ENCODE data around the gene TMED8.
"Not testable (repeated sequence)": the region's sequence is repeated elsewhere in the genome, so short reads cannot be mapped to it uniquely, and the experiment has no call there.

TMED8 gene, protein sequence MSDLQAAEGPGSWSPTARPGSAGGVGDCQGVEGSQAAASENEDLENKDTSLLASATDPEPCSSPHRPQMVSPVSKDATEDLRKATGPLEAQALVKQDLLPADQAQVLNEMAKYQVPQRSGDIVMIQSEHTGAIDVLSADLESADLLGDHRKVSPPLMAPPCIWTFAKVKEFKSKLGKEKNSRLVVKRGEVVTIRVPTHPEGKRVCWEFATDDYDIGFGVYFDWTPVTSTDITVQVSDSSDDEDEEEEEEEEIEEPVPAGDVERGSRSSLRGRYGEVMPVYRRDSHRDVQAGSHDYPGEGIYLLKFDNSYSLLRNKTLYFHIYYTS

DNA sequence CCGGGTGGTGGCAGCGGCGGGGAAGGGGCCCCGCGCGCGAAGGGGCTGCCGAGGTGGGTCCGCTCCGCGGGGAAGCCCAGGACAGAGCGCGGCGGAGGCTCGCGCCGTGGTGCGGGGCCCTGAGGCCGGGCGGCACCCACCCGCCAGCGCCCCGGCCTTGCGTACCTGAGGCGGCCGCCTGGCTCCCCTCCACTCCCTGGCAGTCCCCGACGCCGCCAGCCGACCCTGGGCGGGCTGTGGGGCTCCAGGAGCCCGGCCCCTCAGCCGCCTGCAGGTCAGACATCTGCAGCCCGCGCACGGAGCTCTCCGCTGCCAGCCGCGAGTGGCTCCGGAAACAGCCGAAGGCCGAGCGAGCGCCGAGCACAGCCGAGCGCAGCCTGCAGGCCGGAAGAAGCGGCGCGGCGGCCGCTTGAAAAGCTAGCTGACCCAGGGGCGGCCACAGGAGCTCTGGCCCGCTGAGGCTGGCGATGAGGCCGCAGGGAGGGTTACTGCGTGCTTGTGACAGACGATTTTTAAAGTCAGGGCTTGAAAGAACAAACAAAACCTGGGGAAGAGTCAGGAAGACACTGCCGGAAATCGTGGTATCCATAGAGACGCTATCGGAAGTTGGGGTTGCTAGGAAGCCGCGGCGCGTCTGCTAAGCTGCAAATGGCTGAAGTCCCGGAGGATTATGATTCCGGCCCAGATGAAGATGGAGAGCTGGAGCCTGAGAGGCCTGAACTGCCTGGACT lies at the start of gene TMED8, which contains the start of gene SAMD15:
Gene TMED8 (minus strand): TSS at position 324 of the 731 bp plus-strand sequence. CDS start 41 bp downstream, at position 283.
Gene SAMD15 (plus strand): TSS at position 609 of the 731 bp plus-strand sequence. CDS start 40 bp downstream, at position 649.
- DNase-seq = peak; percentile 94

DNA sequence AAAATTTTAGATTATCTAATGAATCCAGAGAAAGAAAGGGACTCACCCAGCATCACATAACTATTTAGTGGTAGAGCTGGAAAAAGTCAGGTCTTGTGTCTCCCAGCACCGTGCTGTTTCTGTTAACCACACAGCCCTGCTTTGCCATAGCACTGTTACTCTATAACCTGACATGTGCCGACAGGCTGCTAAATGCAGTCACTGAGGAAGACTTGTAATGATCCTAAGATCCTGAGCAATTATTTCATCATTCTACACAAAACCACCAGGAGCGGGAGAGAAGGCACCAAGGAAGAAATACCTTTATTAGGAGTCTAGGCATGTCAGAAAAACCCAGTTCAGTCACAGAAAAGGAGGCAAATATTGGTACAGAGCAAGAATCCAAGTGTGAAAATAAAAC lies 49.5 kb upstream of the TMED8 start:
- DNase-seq = no peak

DNA sequence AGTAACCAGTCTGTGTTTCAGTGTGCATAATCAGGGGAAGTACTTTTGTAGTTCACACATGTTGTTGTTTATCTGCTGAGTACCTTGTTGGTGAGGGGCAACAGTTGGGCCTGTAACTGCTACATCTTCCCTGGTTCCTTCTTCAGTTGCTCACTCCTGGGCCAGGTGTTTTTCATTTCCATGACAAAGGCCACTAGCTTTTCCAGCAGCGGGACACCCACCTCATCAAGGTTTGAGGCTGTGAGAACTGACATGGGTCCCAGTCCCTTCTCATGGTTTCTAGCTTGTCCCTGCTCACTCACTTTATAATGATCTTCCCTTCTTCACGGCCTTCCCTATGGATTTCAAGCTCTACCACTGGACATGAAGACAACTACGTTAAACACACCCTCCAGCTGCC lies 48.0 kb upstream of the TMED8 start:
- no peak for DNase-seq

DNA sequence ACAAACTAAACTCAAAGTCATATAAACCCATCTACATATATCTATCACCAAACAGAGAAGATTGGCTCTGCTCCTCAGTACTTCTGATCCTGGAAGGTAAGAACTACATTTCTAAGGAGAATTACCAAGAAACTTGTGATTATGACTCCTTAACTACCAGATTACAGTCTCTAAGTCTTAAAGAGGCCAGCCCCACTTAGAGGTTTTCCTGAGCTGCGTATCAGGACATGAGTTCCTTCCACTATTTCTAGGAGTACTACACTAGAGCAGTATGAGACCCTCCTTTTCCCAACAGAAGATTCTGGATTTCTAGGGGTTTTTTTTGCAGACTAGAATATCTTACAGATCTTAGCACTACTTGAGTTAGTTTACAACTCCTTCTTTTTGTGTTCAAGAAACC lies 46.5 kb upstream of the TMED8 start, which contains the start of gene NOXRED1:
Gene NOXRED1 (minus strand): TSS at position 101 of the 400 bp plus-strand sequence. CDS start 634 bp downstream, outside the sequence.
- DNase-seq = no peak

DNA sequence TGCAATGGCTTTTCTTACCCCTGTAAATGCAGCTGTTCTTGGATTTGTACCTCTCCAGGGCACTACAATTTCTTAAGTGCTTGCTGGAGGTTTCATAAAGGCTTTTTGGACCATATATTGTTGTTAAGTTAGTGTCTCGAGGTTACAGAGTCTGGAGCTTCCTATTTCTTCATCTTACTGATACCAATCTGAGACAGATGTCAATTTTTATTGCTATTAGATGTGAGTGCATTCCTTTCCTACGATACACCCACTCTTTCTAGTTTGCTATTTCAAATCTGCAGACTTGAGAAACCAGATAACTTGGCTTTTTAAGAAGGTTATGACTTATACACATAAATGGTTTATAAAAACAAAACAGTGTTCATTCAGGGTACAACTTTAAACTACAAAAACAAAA lies 44.3 kb upstream of the TMED8 start:
- DNase-seq = peak; percentile 52

DNA sequence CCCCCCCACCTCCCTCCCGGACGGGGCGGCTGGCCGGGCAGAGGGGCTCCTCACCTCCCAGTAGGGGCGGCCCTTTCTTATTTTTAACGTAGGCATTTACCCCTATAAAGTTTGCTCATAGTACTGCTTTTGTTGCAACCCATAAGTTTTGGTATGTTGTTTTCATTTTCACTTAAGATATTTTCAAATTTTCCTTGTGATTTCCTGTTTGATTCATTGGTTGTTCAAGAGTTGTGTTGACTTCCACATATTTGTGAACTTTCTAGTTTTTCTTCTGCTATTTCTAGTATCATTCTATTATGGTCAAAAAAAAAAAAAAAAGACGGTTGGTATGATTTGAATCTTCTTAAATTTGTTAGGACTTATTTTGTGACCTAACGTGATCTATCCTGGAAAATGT lies 39.9 kb upstream of the TMED8 start:
- no peak for DNase-seq

DNA sequence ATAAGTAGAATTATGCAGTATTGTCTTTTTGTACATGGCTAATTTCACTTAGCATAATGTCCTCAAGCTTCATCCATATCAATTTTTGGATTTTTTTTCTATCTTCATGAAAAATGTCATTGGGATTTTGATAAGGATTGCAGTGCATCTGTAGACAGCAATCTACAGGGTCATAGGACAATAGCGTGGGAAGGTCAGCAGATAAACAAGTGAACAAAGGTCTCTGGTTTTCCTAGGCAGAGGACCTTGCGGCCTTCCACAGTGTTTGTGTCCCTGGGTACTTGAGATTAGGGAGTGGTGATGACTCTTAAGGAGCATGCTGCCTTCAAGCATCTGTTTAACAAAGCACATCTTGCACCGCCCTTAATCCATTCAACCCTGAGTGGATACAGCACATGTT lies 39.2 kb upstream of the TMED8 start:
- not testable (repeated sequence) for DNase-seq

DNA sequence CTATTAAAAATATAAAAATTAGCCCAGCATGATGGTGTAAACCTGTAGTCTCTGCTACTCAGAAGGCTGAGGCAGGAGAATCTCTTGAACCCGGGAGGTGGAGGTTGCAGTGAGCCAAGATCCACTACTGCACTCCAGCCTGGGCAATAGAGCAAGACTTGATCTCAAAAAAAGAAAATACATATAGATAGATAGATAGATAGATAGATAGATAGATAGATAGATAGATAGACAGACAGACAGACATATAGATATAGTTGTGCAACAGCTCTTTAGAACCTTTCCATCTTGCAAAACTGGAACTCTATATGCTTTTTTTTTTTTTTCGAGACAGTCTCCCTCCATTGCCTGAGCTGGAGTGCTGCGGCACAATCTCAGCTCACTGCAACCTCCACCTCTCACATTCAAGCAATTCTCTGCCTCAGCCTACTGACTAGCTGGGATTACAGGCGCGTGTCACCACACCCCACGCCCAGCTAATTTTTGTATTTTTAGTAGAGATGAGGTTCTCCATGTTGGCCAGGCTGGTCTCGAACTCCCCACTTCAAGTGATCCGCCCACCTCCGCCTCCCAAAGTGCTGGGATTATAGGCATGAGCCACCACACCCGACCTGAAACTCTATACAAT lies 38.6 kb upstream of the TMED8 start:
- not testable (repeated sequence) for DNase-seq

DNA sequence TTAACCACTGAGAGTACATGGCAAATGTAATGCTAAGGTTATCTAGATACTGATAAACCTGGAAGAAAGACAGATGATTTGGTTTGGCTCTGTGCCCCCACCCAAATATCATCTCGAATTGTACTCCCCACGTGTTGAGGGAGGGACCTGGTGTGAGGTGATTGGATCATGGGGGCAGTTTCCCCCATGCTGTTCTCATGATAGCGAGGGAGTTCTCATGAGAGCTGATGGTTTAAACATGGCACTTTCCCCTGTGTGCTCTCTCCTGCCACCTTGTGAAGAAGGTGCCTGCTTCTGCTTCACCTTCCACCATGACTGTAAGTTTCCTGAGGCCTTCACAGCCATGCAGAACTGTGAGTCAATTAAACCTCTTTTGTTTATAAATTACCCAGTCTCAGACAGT lies 32.2 kb upstream of the TMED8 start:
- peak; percentile 73 for DNase-seq

DNA sequence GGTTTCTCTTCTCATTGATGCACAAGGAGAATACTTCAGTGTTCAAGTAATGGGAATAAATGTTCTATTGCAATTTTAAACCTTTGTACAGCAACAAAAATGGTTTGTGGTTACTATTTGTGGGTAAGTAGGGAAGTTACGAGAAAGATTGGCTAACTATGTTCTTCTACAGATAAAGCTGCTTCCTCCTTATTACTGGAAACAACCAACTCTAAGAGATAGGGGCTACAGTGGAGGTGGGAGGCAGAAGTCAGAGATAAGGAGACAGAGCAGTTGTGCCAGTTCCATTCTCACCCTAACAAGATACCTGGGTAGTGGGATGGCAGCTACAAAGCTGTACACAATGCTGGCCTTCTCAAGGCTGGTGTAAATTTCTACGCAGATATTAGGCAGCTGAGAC lies 30.3 kb upstream of the TMED8 start:
- DNase-seq = peak; percentile 92

DNA sequence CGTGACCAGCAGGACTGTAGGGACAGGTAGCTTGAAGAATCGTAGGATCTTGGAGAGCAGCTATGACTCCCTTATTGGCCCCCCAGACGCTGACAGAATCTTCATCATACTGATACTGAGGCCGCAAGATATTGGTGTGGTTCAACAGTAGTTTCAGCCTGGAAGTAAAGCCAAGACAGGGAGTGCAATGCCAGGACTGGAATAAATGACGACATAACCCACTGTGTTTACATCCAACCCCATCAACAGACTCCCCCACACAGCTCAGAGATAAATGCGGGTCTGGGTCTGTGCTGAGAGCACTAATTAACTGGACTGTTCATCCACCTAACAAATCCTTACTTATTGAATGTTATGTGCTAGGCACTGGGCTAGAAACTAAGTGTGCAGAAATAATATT lies 29.8 kb upstream of the TMED8 start:
- DNase-seq = peak; percentile 78

DNA sequence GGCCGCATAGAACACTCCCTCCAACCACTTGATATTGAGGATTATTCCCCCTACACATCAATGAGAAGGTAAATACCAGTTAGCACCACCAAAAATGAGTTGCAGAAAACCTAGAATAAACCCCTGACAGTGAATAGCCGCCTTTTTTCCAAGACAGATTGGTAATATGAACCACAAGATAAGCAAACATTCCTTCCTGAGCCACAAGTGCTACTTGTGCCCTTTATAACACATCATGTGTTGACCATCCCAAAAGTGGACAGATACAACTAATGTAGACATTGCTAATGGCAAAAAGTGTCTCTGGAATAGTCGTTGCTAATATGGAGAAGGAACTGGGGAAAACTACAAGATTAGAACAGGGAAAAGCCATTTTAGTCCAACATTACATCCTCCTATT lies 29.2 kb upstream of the TMED8 start:
- DNase-seq = peak; percentile 24

DNA sequence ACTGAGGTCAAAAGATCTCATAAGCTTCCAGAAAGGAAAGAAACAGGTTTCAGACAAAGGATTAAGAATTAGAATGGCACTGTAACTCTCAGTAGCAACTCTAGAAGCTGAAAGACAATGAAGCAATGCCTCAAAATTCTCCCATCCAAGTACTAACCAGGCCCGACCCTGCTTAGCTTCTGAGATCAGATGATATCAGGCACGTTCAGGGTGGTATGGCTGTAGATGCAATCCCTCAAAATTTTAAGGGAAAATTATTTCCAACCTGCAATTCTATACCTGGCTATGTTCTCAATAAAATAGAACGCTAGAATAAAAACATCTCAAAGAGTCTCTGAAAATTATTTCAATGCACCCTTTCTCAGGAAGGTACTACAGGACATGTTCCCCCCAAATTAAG lies 26.9 kb upstream of the TMED8 start:
- DNase-seq = no peak

DNA sequence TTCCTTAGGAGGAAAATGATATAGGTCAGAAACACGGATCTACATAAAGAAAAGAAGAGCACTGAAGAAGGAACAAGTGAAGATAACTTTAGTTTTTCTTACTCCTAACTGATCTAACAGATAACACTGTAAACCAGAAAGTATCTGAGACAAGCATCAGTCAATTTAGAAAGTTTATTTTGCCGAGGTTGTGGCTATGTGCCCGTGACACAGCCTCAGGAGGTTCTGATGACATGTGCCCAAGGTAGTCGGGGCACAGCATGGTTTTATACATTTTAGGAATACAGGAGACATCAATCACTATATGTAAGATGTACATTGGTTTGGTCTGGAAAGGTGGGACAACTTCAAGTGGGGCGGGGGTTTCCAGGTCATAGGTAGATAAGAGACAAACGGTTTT lies 23.3 kb upstream of the TMED8 start:
- DNase-seq = peak; percentile 20

DNA sequence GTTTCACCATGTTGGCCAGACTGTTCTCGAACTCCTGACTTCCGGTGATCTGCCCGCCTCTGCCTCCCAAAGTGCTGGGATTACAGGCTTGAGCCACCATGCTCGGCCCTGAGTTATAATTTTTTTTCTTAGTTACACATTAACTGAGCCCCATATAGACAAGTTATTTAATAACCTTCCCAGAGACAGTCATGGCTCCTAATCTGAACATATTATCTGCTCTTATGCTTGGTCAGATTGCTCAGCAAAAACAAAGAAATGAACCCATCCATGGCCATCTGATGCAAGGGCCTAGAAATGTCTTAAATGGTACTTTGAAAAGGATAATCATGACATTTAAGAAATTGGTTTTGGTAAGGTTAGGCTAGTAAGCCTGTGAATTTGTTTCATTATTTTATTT lies 13.3 kb upstream of the TMED8 start:
- no peak for DNase-seq

DNA sequence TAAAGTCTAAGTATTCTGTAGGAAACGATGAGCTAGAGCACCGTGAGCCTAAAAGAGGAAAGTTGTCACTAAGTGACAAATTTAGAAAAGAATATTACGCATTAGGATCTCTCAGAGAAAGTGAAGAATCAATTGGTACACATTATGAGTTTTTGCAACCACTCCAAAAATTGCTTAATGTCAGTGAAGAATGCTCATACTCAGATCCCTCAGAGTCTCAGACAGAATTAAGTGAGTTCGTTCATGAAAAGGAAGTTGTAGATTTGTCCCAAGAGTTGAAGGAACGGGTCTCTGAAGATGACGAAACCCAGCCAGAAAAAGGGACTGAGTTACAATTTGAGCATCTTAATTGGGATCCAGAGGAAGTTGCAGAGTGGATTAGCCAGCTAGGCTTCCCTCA lies 1.8 kb upstream of the TMED8 start:
- DNase-seq = peak; percentile 18

DNA sequence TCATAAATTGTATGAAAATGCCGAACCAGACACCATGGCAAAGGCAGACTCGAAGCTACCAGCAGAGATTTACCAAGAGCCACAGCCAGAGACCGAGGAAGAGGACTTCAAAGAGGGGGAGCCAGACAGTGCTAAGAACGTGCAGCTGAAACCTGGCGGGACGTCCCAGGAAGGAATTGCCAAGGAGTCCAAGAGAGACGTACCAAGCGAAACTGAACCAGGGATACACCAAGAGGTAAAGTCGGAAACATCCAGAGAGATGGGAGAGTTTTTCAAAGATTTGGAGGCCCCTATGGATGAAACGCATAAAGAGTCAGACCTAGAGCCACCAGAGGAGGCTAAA lies 579 bp upstream of the TMED8 start:
- no peak for DNase-seq

DNA sequence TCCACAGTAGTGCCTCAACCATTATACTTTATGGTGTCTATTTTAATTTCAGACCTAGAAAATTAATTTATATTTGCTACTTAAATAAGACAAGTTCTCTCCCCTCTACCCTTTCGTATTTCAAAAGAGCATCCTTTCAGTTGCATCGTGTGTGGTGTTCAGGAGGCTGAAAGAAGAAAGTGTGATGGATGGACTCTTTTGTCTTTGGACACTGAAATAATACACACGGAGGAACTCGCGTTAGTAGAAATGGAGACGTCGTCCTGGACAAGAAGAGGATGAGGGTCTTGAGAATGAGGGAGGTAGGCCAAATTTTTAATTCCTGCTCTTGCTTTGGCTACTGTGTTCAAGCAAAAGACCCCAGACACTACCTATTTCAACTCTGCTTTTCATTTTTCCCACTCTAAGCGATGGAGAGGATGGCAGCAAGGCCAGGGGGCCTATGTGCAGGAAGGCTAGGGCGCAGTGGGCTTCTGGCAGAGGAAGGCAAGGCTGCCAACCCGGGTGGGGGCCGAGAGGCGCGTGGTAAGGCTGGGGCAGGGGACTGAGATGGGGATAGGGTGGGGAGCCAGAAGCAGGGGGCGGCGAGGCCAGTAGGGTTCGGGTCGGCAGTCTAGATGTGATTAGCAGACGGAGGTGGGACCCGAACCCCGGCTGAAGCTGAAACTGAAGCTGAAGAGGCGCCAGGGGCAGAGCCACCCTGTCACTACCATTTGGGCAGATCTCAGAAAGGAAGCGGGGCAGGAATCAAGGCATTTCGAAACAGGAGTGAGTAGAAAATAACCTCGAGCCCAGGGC lies 722 bp downstream of the TMED8 start:
- peak; percentile 66 for DNase-seq

DNA sequence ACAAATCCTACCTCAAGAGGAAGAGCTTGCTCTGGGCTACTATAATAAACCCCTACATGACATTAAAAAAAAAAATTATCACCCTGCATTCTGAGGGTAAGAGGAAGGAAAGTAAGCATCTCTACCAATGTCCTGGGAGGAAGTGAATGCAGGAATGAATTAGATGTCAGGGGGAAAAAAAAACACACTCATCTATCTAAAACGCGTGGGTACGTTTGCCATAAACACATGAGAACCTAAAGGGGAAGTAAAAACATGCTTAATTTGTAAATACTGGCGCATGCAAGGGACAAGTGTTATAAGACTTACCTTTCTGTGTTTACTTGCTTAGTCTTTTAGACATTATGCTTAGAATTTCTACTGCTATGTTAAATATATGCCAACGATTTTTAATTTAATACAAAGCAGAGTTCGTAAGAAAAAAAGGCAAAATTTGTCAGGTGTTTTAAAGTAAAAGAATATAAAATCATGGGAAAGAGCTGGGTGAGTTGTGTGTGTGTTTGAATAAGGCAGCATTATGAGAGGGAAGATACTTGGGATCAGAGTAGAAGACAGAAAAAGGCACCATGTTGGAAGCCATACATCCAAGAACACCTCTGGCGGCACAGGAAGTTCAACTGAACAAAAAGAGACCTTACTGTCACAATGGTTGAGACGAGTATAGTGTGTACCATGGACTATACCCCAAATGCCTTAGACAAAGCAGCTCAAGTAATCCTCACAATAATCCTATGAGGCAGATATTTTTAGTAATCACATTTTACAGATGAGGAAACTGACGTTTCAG lies 1.5 kb downstream of the TMED8 start:
- DNase-seq = peak; percentile 64

DNA sequence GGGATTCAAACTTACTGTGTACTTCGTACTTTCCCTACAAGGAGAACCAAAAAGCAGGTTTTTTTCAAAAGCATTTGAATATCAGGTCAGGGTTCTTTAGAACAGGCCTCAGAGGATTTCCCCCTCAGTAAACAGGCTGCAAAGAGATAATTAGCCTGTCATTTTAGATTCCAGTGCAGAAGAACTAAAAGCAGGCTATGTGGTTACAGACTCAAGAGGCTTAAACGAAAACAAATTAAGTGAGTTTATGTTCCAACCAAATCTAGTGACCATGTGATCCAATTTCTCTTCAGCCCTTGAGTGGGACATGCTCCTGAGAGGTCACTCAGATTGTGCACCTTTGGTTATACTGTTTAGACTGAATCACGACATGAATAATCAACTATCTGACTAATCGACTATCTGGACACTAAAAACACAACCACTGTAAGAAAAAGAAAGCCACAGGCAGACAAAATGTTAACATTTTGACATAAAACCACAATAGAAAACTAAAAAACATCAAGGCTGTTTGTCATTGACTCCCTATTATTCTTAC lies 4.5 kb downstream of the TMED8 start:
- peak; percentile 46 for DNase-seq

DNA sequence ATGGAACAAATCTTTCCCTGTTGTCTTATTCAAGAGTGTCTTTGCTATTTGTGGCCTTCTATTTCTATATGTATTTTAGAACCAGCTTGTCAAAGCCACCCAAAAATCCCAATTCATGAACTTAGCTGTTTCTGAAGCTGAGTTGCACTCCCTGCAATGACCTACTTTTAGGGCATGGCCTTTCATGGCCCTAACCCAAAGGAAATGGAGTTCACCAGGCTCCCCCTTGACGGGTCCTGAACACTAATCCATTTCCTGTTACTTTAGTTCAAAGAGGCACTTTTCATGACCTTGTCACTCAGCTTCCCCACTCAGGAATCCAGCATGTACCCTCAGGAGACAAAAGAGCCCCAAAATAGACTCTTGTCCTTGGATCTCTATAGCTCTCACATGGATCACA lies 7.6 kb downstream of the TMED8 start:
- no peak for DNase-seq

DNA sequence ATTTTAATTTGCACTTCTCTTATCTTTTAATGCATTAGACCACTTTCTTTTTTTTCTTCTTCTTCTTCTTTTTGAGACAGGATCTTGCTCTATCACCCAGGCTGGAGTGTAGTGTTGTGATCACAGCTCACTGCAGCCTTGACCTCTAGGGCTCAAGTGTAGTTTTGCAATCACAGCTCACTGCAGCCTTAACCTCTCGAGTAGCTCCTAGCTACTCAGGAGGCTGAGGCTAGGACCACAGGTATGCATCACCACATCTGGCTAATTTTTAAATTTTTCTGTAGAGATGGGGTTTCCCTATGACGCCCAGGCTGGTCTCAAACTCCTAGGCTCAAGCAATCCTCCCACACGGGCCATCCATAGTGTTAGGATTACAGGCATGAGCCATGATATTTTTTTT lies 12.7 kb downstream of the TMED8 start:
- no peak for DNase-seq
